Measurements from ENCODE around the gene SEPTIN8.

Gene SEPTIN8

DNA sequence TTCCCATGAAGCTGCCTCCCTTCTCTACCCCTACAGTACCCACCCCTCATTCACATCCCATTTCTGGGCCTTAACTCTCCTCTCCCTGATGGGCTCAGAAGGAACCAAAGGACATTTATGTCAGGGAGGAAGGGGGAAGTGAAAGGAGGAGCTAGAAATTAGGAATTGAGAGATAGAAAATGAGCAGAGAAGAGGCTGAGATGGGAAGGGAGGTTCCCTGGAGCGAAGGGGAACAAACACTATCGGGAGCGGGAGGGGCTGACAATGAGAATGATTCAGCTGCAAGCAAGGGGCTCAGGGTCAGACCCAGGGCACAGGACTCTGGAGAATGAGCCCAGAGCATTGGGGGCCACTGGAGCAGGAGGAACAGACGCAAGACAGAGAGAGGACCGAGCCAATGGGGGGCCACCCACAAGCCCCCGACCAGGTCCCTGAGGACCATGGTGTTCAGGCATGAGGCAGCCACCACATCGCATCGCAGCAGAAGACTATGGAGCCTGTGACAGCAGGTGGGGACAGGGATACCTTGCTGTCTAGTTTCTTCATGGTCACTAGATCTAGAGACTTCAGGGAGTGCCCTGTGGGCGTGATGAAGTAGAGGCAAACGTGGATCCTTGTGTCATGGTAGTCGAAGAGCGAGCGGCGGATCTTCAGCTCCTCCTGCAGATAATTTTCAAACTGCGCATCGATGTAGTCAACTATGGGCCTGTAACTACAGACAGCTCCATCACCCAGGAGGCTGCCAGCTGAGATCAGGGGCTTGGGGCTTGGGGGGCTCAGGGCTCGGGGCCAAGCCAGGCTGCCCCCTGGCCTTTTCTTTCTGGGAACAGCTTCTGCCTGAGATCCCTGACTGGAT lies 13.6 kb downstream of the SEPTIN8 start:
- no peak for FAIRE-seq

DNA sequence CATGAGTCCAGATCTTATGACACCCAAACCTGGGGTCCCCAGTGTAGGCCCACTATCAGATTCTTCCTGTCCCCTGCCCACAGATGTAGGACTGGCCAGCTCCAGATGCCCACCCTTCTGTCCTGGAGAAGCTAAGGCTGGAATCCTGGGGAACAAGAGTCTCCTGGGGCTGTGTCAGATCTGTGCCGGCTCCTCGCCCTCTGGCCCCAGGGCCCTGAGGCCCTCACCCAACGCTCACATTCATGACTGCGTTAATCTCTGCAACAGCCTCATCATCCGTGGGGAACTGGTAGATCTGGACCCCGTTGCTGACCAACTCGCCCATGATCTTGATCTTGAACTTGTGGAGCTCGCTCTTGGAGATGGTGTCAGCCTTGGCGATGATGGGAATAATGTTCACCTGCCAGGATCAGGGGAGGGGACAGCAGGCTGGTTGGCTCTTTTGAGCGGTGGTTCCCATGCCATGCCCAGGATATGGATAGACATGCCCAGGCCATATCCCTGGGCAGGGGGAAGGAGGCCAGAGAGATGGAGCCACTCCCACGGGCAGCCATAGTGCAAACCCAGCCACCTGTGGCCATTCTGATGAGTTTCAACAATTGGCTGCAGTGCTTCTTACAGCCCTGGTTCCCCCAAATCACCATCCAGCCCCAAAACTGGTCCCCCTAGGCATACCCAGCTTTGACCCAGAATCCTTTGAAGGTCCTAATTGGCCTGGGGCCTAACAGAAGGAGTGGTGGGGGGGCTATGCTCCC lies 14.6 kb downstream of the SEPTIN8 start:
- no peak for FAIRE-seq

DNA sequence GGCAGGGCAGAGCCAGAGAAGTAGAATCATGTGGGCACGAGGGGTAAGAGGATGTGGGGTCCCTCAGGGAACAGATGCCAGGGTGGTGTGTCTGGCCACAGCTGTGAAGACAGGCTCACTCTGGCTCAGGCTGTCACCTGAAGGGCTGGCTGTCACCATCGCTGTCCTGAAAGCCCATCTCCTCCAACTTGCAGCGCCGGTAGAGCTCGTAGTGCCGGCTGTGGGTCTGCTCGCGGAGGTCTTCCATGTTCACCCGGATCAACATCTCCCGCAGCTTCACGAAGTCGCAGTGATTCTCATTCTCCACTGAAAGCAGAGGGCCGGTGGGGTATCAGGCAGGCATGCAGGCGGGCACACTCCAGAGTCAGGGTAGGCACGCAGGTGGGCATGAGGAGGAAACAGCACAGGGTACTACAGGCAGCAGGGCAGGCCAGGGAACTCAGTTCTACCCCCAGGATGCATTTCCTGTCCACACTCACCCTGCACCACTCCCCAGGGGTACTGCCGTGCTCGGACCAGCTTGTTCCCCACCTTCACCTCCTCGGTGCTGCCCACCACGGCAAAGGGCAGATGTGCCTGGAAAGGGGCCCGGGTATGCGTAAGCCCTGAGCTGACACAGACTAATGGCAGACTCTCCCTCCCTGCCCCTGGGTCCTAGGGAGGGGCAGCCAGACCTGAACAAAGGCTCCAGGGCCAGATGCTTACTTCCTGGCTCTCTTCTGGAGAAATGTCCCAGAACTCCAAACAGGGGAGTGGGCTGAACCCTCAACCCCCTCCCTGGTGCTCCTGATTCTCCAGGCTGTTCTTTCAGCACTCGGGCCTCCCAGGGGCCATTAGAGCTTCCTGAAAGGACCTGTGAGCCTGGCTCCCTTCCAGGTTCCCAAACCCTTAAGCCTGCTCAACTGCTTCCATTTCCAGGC lies 15.5 kb downstream of the SEPTIN8 start:
- FAIRE-seq = no peak

GRCh38 chr5:132760601-132761317 lies 16.3 kb downstream of the SEPTIN8 start:
- FAIRE-seq = no peak

DNA sequence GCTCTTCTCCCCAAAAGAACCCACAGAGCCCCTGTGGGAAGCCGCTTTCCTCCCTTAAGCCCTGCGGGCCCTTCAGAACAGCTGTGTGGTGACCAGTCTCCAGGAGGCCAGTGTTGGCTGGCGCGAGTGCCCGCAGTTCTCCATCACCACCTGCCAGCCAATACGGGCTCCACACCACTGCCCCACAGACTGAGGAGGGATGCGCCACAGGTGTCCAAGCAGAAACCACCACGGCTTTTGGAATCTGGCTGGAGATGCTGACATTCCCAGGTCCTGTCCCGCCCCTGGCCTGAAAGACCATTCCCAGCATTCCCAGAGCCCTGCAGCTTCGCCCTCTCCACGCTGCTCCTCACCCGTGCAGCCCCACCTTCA lies 17.0 kb downstream of the SEPTIN8 start:
- FAIRE-seq = no peak

- no peak for FAIRE-seq
Observed at GRCh38 chr5:132759114-132760048, 17.7 kb downstream of the SEPTIN8 start.

- FAIRE-seq = no peak
Observed at GRCh38 chr5:132758451-132758850, 18.6 kb downstream of the SEPTIN8 start.

GRCh38 chr5:132756542-132756941 lies 20.5 kb downstream of the SEPTIN8 start:
- FAIRE-seq = no peak

GRCh38 chr5:132754947-132755346 lies 22.1 kb downstream of the SEPTIN8 start:
- no peak for FAIRE-seq

- no peak for FAIRE-seq
Observed at GRCh38 chr5:132754111-132754510, 22.9 kb downstream of the SEPTIN8 start.

DNA sequence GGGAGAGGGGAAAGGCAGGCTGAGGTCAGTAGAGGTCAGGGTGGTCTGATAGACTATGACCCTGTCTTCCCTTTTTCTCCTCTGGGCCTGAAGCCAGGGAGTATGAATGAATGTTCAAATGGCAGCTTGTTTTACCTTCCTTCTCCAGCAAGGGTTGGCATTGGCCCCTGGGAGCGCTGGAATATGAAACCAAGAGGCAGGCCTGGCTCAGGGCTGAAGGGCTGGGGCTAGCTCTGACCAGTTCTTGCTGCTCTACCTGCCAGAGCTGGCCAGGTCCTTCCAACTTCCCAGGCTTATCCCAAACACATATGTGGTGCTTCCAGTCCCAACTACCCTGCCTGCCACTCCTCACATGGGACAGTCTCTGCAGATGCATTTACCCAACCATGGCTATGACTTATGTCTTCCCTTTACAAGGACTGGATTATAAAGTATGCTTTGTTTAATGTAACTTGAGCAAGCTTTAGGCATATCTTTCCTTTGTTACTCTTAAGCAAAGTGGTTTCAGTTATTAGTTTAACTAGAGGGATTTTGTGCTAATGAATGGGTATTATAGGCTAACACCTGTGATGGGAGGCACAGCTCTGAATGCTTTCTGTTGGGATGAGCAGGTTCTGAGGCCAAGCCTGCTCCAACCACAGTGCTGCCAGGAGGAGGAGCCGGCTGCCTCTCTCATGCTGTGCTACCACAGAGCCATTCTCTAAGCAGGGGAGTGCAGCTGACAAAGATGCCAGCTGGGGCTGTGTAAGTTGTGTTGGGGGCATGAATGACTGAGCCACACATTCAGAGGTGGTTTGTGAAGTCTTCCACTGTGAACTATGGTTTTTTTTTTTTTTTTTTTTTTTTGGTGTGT lies 23.7 kb downstream of the SEPTIN8 start:
- FAIRE-seq = no peak

DNA sequence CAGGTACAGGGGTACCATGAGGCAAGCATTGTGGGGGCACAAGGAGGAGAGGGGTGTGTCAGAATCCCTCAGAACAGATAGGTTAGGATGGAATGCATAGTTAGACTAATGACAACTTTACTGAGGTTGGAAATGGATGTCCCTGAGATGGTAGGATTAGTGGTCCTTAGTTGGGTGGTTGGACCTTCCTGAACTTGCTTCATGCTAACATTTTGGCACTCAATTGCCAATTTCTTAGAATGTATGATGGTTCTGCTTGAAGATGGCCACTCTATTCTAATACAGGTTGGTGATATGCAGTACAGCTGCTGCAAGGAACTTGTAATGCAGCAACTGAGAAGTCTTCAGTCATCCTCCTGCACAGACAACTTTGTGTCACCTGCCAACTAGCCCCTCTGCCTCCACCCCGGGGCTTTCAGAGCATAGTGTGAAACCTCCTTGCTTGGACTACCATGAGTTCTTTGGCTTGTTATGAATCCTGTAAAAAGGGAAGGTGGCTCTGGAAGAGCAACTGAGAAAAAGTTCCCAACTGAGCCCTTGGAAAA lies 24.4 kb downstream of the SEPTIN8 start:
- no peak for FAIRE-seq

DNA sequence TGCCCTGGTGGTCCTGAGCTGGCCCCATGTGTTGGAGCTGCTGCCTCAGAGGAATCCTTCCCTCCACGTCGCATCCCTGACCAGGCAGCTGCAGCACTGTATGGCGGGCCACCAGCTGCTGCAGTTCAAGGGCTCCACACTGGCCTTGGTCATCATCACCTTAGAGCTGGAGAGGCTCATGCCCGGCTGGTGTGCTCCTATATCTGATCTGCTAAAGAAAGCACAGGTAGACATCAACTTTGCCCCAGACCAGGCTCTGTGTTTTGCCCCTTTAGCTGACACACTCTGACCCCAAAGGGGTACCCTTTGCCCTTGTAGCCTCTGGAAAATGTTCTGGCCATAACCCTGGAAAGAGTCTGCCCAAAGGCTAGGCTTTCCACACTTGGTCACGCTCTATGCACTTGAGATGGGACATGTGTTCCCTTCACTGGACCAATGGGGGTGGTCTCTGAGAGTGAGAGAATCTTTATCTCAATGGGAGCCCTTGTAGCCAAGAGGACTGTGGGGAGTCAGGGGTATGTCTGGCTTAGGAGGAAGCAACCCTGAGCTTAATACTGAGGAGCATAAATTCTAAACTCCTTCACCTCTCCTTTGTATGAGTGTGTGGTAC lies 25.0 kb downstream of the SEPTIN8 start:
- no peak for FAIRE-seq

GRCh38 chr5:132751444-132751843 lies 25.6 kb downstream of the SEPTIN8 start:
- FAIRE-seq = no peak

- FAIRE-seq = no peak
Observed at GRCh38 chr5:132750471-132751230, 26.4 kb downstream of the SEPTIN8 start.

GRCh38 chr5:132749506-132749905 lies 27.5 kb downstream of the SEPTIN8 start:
- FAIRE-seq = no peak

- no peak for FAIRE-seq
Observed at GRCh38 chr5:132748522-132749000, 28.5 kb downstream of the SEPTIN8 start.

GRCh38 chr5:132747616-132748440 lies 29.2 kb downstream of the SEPTIN8 start:
- FAIRE-seq = no peak
